HG03558 (cell line): ENCODE results near the gene UNC93A.
"Not testable (repeated sequence)": the region's sequence is repeated elsewhere in the genome, so short reads cannot be mapped to it uniquely, and the experiment has no call there.

Source experiments
- ATAC-seq: cut with Tn5 transposase; IDR thresholded peaks from one replicate; pipeline ENCODE4 v1.9.1; 2021; ENCODE audit warnings: moderate number of reproducible peaks; ENCODE audit not compliant: unreplicated experiment; ENCODE audit errors: extremely low read depth

The UNC93A gene

GRCh38 chr6:167307342-167307955 lies 16.3 kb downstream of the UNC93A start:
- no peak for ATAC-seq

DNA sequence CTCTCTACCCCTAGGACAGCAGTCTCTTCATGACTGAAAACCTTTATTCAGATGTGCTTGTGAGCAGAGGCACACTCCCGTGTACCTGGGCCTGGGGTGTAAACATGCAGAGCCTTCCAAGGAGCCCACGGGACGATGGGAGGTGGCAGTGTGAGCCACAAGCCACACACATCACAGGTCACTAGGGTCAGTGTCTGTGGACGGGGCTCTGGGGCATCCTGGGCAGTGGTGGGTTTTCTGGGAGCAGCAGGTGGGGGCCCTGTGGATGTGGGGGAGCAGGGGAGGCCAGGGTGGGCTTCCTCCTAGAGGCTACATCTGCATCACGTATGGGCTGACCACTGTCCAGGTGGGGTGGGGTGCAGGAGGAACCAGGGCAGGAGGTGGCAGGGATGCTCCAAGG lies 17.1 kb downstream of the UNC93A start:
- no peak for ATAC-seq

DNA sequence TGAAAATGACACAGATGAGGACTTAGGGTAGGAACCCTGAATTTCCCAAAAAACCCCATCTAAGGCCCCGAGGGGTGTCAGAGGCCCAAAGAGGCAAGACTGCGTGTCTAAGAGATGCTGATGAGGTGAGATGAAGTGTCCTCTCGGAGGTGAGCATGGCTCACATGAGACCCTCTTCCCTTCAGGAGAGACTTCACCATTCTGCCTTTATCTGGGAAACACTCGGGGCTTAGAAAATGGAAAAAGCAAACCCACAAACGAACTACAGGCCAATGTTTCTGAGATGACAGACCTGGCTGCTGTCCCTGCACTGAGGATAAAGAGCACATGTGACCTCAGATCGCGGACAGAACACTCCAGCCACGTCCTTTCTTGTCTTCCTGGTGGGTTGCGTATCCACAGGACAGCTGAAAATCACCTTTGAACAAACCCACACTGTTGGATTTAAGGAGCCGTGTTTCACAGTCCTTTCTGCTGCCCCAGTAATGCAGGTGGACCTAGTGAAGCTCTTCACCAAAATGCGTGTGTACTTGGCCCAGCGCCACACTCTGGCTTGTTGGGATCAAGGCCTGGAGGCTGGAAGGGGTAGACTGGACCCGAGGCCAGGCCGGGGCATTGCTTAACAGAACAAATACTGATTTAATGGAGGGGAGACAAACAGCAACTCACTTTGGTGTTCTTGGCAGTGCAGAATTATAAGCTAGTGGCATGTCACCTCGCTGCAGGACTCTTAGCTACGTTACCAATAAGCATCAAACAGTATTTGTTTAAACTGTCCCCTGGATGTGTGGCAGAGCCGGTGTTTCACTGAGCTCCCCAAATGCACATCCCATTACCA lies 18.5 kb downstream of the UNC93A start:
- not testable (repeated sequence) for ATAC-seq

DNA sequence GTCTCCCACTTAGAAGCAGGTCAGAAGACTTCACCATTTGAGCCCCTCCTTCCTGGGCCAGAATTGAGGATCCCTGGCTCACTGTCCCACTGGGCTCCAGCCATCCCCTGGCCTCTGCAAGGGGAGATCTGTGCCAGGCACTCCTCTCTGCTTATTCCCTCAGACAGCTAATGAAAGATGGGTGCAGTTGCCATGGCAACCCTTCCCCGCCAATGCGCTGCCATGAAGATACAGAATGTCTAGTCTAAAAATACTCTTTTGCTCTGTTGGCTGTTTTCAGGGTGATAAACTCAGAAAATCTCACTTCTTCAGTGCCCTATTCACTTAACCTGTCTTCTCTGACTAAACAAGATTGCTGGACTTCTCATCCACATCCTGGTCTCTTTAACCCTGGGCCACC lies 20.2 kb downstream of the UNC93A start:
- no peak for ATAC-seq

GRCh38 chr6:167311691-167312090 lies 20.6 kb downstream of the UNC93A start:
- ATAC-seq: not testable (repeated sequence)

DNA sequence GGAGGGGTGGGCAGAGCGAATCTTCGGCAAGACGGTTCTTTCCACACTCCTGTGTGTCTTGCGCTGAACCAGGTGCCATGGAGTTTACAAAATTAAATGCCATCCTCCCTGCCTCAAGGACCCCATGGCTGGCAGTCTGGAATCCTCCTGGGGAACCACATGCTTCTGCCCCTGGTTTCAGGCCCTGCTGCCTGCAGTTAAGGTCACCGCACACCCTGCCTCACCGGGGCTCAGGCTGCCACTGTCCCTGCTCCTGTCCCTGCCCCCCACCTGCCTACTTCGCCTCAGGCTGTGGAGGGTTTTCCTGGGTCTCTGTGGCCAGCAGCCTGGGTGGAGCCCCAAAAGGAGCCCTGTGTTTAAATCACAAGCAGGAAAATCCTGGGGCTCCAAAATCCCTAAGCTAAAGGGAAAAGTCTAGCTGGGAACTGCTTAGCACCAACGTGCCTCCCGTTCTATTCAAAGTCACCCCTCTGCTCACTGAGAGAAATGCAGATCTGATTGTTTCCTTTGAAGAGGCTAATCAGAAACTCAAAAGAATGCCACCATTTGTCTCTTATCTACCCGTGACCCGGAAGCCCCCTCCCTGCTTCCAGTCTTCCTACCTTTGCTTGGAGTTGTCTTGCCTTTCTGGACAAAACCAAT lies 23.2 kb downstream of the UNC93A start:
- no peak for ATAC-seq

DNA sequence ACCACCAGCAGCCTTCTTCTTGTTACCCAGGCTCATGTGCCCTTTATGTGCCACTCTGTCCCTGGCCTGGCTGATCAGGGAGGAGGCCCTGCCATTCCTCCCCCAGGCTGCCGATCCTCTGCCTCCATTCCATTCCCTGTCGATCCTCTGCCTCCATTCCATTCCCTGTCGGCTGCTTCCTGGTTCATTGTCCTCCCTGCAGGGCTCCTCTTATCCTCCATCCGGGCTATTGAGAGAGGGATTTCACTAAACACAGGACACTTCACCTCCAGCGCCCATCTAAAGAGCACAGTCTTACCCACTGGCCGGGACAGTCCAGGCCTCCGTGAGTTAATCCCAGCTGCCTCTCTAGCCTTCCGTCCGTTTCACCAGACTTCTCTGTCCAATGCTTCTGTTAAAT lies 26.1 kb downstream of the UNC93A start:
- ATAC-seq: no peak

DNA sequence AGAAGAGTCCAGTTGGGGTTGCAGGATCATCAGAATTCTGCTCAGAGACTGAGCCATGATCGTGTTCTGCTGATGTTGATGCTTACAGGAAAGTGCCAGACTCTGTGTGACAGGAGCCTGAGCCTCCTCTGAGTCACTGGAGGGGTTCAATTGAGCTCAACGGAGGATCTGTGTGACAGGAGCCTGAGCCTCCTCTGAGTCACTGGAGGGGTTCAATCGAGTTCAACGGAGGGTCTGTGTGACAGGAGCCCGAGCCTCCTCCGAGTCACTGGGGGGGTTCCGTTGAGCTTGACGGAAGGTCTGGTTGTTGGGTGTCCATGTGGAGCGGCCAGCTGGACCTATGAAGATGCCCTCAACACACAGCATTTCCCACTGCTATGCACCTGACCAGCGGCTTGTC lies 27.2 kb downstream of the UNC93A start:
- ATAC-seq: not testable (repeated sequence)

DNA sequence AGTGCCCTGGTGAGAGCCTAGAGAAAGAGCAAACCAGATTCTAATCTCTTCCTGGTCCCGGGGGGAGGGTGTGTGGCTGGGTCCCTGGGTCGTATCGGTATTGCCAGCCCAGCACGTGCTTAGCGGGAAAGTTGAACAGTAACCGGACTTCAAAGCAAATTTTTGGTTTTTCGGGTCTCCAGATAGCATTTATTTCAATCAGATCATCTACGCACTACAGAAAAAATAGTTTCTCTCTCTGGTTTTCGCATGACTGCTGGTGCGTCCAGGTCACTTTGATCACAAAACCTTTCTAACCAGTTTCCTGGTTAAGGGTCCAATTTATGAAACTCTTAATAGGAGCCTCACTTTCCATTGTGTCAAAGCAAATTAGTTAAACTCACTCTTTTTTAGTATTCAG lies 27.7 kb downstream of the UNC93A start:
- not testable (repeated sequence) for ATAC-seq

GRCh38 chr6:167319856-167320753 lies 29.0 kb downstream of the UNC93A start:
- ATAC-seq: not testable (repeated sequence)

DNA sequence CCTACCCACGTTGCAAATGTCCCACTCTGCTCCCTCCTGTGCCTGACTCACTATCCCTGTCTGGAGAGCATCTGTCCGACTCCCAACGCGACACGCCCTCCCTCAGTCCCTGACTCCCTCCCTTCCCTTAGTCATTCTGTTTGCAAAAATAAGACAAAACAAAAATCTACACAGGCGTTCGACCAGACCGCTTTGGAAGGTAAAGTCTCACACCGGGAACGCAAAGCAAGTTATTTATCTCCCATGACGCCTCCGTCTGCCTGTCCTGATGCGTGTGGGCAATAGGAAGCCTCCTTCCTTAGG lies 29.6 kb downstream of the UNC93A start:
- not testable (repeated sequence) for ATAC-seq

GRCh38 chr6:167321185-167321584 lies 30.1 kb downstream of the UNC93A start:
- not testable (repeated sequence) for ATAC-seq

DNA sequence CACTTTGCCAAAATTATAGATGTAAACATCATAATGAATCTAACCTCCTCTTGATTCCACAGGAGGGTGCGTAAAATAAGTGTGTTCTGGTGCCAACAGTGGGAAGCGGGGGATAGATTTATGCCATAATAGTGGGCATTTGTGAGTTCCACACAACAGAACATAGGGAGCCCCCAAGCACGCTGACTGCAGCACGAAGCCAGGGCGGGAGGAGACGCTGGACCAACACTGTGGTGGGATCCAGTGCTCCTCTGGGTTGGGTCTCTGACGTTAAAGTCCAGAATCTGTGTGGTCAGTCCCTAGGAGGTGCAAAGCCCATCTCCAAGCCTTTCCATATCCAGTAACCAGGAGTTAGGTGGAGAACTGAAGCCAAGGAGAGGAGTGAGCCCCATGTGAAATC lies 32.0 kb downstream of the UNC93A start:
- no peak for ATAC-seq

DNA sequence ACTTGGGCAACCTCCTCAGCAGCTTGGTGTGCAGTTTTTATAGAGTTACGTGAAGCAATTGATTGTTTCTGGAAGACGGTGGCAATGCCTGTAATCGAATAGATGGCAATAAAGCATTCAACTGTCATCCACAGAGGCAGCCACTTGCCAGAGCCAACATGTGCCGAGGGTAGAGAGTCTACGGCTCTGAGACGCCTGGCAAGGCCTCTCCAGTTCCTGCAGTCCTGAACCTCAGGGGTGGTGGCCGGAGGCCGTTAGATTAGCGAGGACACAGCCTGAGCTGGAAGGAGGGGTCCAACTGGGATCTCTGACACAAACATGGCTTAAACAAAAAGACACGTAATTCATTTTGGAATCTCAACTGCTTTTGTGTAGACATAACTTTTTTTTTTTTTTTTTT lies 33.0 kb downstream of the UNC93A start:
- ATAC-seq: no peak

GRCh38 chr6:167325766-167326165 lies 34.7 kb downstream of the UNC93A start:
- no peak for ATAC-seq

- ATAC-seq: no peak
Measured at GRCh38 chr6:167327391-167327790, 36.3 kb downstream of the UNC93A start.

DNA sequence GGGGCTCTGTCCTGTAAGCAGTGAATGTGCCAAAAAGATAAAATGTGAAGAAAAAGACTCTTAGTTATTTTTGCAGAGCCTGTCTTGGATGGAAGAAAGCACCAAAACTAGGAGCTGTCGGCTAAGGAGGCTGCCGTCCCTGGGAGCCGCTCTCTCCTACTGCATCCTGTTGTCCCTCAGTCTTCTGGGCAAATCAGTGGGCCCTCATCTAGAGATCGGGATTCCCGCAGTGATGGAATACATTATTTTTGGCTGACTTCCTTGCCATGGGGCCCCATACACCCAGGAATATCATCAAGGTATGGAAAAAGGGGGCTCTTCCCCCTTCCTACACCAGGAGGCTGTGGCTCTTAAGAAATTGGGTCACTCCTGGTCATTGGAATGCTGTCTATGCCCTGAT lies 37.0 kb downstream of the UNC93A start:
- ATAC-seq: no peak

GRCh38 chr6:167329014-167329413 lies 37.9 kb downstream of the UNC93A start:
- no peak for ATAC-seq

DNA sequence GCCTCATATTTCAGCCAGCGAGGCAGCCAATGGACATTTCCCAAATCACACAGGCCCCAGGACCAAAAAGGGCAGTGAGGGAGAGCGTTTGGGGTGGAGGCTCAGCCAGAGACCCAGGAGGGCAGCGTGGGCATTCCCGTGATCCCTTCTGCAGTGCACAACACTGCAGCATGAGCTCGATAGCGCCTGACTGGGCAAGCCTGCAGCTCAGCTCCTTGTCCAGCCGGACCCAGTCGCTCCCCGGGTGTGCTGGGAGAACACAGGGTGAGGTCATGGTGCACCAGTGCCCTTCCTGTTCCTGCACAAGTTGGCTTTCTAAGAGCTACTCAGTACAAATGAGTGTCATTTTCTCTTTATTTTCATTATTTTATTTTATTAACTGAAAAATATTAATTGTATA lies 39.6 kb downstream of the UNC93A start:
- no peak for ATAC-seq

- no peak for ATAC-seq
Measured at GRCh38 chr6:167331565-167331964, 40.5 kb downstream of the UNC93A start.
